Middle frontal gyrus (tissue), 1 donor: ENCODE measurements around the gene DAPL1.

Experiments
- DNase-seq: peaks from one replicate; pipeline ENCODE4 v3.0.0-alpha.2; 2015; ENCODE audit warnings: low spot score; ENCODE audit errors: extremely low spot score

Gene DAPL1

DNA sequence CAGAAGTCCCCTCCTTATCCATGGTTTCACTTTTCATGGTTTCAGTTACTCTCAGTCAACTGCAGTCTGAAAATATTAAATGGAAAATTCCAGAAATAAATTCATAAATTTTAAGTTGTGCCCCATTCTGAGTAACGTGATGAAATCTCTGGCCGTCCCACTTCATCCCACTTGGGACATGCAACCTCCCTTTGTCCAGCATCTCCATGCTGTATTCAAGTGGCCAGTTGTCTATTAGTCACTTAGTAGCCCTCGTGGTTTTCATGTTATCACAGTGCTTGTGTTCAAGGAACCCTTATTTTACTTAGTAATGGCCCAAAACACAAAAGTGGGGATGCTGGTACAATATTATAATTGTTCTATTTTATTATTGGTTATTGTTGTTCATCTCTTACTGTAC lies 18.0 kb upstream of the DAPL1 start:
- no peak for DNase-seq

DNA sequence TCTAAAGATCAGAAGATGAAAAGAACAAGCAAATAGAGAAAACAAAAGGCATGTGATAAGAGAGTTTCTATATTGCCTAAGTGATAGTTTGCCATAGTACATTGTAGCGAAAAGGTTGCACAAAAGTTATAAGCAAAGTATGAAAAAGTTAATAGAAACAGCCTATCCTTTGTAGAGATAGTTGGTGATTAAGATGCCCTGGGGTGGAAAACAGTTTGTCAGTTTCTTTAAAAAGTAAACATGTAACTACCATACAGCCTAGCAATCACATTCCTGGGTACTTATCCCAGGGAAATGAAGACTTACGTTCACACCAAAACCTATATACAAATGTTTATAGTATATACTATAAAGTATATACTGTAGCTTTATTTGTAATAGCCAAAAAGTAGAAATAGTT lies 16.9 kb upstream of the DAPL1 start:
- no peak for DNase-seq

GRCh38 chr2:158779621-158780020 lies 15.5 kb upstream of the DAPL1 start:
- DNase-seq, result no peak

DNA sequence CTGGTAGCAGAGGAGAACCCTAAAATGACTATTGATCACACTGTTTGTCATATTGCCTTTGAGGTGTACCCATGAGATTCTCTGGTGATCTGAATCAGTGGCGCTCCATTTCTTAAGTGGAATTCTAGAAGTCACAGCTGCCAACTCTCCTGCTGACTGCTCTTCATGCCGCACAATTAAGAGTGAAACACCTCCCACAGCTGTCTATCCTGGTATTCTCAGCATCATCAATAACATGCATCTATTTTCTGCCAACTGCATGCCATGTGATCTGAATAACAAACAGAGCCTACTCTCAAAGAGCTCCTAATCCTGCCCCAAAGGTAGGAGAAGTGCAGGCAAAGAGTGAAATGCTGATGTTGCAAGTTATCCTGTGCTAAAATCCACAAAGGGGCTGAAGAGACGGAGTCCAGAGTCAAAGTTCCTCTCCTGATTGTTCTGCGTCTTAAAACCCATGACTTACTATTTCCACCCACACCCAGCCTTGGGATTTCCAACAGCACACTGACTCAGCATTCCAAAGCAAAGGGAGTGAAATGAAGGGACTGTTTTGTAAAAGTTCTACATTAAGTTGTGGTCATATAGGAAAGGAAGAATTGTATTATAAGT lies 13.7 kb upstream of the DAPL1 start:
- no peak for DNase-seq

GRCh38 chr2:158782136-158782535 lies 13.0 kb upstream of the DAPL1 start:
- no peak for DNase-seq

- no peak for DNase-seq
Observed at GRCh38 chr2:158782616-158783015, 12.5 kb upstream of the DAPL1 start.

- DNase-seq, result no peak
Observed at GRCh38 chr2:158783923-158784322, 11.2 kb upstream of the DAPL1 start.

DNA sequence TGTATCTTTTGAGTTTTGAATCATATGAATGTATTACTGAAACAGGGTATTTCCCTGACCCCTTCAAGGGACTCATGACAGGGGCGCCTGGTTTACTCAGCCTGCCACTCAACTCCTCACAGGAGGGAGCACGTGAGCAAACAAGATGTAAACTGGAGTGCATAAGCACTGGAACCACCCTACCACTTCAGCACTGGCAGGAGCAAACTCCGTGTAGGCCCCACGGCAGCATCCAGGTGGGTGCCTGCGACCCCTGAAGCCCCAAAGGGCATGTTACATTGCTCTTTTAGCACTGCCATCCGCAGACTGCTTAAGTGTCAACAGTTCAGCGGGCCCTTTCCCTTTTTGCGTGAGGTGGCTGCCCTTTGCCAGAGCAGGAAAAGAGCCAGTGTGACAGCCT lies 8.2 kb upstream of the DAPL1 start:
- no peak for DNase-seq

DNA sequence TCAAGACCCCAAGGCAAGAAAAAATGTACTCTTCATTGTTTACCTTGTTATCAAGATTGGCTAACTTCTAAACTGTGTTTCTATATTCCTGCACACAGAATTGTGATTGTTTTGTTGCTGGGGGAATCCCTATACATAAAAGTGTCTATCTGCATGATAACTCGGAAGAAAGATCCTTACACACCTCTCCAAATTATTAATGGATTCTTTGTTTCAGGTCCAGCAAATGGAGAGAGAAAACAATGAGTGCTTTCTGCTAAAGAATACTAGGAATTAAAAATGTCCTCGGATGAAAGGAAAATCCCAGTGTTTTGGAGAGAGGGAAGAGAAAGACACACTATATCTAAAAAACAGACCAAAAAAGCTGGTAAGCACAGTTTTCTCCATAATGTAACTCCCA lies 6.2 kb upstream of the DAPL1 start:
- DNase-seq, result no peak

GRCh38 chr2:158796652-158797051 lies 1.5 kb downstream of the DAPL1 start:
- DNase-seq, result no peak

GRCh38 chr2:158797963-158798700 lies 3.0 kb downstream of the DAPL1 start:
- no peak for DNase-seq

DNA sequence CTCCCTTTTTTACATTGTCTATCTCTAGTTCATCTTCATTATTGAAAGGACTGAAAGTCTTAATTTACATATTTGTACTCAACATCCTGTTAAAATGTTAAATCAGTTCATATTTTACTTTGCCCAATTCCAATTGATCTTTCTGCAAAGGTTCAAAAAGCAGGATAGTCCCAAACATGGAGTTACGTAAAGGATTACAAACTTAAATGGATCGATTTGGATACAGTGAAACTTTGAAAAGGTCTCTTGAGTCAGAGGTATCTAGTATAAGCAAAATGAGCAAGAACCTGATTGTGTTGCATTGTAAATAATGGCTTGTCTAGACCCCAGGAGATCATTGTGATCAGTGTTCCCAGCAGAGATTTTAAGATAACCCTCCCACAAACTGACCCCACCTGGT lies 4.1 kb downstream of the DAPL1 start:
- DNase-seq, result no peak

DNA sequence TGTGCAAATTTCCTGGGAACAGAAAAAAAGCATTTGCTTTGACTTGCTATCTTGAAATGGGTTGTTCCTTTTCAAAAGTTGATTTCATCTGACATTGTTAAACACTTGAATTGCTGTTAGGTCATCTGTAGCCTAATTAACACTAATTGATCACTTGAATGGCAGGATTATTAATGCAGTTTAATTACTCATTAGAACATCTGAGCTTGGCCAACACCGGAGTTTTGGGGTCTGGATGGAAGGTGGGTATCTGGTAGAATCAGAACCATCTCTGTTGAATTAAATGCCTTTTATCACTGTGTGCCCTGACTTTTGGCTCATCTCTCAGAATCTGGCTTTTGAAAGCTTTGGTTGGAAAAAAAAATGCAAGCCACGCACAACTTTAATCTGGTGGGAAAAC lies 8.4 kb downstream of the DAPL1 start:
- DNase-seq, result no peak

GRCh38 chr2:158805255-158805654 lies 10.1 kb downstream of the DAPL1 start:
- no peak for DNase-seq

- no peak for DNase-seq
Observed at GRCh38 chr2:158805936-158806335, 10.8 kb downstream of the DAPL1 start.

- no peak for DNase-seq
Observed at GRCh38 chr2:158806941-158807340, 11.8 kb downstream of the DAPL1 start.

GRCh38 chr2:158808426-158808825 lies 13.3 kb downstream of the DAPL1 start:
- no peak for DNase-seq

DNA sequence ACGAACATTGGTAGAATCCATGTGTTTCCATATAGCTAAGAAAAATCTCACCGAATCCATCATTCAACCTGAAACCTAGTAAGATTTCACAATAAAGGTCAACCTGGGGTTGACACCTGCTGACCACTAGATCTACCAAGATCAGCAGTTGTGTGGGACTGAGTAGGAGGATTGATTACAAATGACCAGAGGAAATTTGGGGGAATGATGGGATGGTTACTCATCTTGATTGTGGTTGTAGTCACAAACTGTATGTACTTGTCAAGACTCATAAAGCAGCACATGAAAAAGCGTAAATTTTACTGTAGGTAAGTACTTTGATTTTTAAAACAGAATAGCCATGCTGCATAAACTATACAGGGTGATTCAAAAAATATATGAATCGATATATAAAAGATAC lies 14.7 kb downstream of the DAPL1 start:
- DNase-seq, result no peak

- DNase-seq, result no peak
Observed at GRCh38 chr2:158810731-158811460, 15.8 kb downstream of the DAPL1 start.

GRCh38 chr2:158815166-158815565 lies 20.0 kb downstream of the DAPL1 start:
- no peak for DNase-seq

DNA sequence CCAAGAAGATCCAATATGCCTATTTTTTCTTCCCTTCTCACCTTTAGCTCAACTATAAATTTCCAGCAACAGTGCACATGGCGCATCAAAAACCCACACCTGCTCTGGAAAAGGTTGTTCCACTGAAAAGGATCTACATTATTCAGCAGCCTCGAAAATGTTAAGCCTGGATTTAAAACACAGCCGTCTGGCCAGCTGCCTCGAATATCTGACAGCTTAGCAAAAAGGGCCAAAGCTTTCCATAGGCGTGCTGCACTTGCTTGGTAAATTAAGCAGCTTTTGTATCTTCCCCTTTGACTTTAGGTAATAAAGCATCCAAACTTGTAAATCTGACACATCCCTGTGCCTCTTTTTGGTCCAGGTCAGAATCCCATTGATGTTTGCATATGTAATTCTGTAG lies 20.5 kb downstream of the DAPL1 start:
- no peak for DNase-seq

DNA sequence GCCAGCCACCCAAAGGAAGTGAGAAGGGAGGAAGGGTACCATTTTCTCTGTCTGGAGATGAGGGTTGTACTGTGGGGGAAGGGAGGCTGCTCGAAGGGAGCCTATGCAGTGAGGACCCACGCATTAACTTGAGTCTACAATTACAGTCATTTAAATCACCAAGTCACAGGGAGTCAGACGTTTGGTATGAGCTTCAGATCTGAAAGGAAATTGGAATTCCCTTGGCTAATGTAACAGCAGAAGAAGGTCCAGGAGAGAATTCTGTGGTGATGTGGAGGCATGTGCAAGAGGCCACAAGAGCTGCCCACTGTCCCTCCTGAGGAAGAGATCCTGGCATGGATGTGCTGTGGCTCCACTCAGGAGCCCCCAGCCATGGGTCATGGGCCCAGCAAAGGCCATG lies 22.5 kb downstream of the DAPL1 start:
- no peak for DNase-seq

- DNase-seq, result no peak
Observed at GRCh38 chr2:158818511-158818910, 23.4 kb downstream of the DAPL1 start.
